ENCODE results near the gene TOR1AIP2. TPM values are rescaled to one million over a fixed set of nuclear protein-coding genes. Genes with fewer than 3 reads are reported as not detected.

Gene TOR1AIP2
- 40.7 and 50.9 TPM in 2 replicates for total RNA-seq

DNA sequence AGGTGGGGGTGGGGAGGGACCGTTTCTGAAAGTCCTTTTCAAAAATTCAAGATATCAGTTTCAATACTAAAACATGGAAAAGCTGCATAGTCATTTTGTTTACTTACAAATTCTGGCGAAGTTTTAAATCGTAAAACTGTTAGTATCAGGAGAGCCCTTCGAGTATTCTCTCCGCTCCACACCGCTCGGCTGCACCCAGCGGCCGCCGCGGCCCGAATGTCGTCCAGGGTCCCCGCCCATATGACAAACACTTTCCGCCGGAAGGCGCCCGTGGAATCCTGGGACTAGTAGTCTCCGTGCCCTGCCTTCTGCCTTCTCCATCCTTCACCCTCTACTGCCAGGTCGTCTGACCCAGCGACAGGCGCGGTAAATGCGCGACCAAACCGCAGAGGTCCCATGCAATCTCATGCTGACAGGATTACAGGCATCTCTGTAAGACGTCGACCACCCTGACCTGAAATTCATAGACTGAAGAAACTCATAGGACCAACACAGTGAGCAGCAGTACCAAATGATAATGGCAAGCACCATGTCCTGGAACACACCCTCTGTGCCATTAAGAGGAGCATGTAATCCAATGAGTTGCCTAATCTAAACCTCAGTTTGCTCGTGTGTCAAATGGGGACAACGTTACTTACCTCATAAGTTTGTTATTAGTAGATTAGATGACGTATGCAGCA lies at the start of gene TOR1AIP2:
TSS of gene TOR1AIP2 (minus strand) at position 218 of the 680 bp plus-strand sequence. CDS start 25,138 bp downstream, outside the sequence.

DNA sequence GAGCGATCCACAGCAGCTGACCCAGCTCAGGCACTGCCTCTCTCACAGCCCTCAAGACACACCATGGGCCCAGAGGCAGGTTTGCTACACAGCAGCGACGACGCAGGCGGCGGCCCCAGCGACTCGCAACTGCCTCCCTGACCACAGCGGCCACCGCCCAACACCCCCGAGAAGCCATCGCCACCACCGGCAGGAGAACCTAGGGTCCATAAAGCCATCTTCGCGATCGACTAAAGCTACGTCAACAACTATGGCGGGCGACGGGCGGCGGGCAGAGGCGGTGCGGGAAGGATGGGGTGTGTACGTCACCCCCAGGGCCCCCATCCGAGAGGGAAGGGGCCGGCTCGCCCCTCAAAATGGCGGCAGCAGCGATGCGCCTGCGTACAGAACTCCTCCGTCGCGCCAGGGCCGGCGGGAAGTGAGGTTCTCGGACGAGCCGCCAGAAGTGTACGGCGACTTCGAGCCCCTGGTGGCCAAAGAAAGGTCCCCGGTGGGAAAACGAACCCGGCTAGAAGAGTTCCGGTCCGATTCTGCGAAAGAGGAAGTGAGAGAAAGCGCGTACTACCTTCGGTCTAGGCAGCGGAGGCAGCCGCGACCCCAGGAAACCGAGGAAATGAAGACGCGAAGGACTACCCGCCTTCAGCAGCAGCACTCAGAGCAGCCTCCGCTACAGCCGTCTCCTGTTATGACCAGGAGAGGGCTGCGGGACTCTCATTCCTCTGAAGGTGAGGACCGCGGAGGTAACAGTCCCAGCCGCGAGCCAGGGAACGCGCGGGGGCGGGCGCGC lies 4.8 kb upstream of the TOR1AIP2 start, which contains the start of gene TOR1AIP1:
TSS of gene TOR1AIP1 (plus strand) at position 33 of the 787 bp plus-strand sequence. CDS start at position 251, 218 bp downstream.

Other genes with a start within 250 kb of the TOR1AIP2 start
- not detected in 2 replicates for gene FAM163A, start 134.5 kb downstream of the TOR1AIP2 start, total RNA-seq
- 35.8 and 36.2 TPM in 2 replicates for gene TOR1AIP1, start 4.5 kb upstream of the TOR1AIP2 start, total RNA-seq
- 42.8 and 44.4 TPM in 2 replicates for gene CEP350, start 77.0 kb upstream of the TOR1AIP2 start, total RNA-seq